OCI-LY1 (cell line): Measurements from ENCODE around the gene RFC5.

ENCODE experiments used
- EZH2 ChIP-seq: fragments of 200-600 bp; sonication (generic), shearing (Covaris generic); IDR thresholded peaks from 2 replicates; pipeline ENCODE4 v1.8.0; 2017; ENCODE audit warnings: borderline replicate concordance, mixed run types, mild to moderate bottlenecking, antibody characterized with exemption, low read length, moderate library complexity, mixed read lengths
- TF ChIP-seq, protein P1 (sequence below): fragments of 200-600 bp; sonication (generic), shearing (Covaris generic); IDR thresholded peaks from 2 replicates; pipeline ENCODE4 v1.5.1; 2017; ENCODE audit warnings: mild to moderate bottlenecking, antibody characterized with exemption, low read length, moderate library complexity, mixed read lengths

DNA sequence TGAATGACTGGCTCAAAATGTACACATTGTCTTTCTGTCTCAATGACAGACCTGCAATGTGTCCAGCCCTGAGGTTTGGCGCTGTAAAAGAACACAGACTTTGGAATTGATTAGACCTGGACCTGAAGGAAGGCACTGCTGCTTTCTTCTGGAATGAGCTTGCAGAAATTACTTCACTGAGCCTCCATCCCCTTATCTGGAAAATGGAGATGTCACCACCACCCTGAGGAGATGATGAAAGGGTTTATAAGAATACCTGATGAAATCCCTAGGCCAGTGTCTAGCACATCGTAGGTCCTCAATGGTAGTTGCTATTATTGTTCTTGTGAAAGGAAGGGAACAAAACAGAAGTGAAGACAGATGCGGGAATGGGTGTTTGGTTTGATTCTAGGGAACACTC, 54.1 kb downstream of the RFC5 start:
- TF ChIP-seq, protein P1, sequence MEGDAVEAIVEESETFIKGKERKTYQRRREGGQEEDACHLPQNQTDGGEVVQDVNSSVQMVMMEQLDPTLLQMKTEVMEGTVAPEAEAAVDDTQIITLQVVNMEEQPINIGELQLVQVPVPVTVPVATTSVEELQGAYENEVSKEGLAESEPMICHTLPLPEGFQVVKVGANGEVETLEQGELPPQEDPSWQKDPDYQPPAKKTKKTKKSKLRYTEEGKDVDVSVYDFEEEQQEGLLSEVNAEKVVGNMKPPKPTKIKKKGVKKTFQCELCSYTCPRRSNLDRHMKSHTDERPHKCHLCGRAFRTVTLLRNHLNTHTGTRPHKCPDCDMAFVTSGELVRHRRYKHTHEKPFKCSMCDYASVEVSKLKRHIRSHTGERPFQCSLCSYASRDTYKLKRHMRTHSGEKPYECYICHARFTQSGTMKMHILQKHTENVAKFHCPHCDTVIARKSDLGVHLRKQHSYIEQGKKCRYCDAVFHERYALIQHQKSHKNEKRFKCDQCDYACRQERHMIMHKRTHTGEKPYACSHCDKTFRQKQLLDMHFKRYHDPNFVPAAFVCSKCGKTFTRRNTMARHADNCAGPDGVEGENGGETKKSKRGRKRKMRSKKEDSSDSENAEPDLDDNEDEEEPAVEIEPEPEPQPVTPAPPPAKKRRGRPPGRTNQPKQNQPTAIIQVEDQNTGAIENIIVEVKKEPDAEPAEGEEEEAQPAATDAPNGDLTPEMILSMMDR: no peak
- TF ChIP-seq EZH2: no peak
